ENCODE data around the gene LBH. TPM values are rescaled to one million over a fixed set of nuclear protein-coding genes. Genes with fewer than 3 reads are reported as not detected.

Gene LBH
- total RNA-seq, 1 experiment from 2014 or later = 23.7 TPM

DNA sequence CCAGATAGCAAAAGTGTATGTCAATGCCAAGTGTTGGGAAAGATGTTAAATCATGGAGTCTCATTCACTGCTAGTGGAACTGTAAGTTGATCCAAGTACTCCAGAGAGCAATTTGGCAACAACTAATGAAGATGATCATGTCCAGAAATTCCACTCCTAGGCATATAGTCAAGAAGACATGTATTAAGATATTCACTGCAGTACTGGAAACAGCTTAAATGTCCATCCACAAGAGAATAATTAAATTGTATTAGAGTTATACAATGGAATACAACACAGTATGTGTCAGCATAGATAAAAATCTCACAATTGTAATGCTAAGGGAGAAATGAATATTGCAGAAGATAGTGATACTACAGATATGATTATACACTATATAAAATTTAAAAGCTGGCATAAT is 15.2 kb upstream of the LBH start:
- no peak for DNase-seq (ENCODE audit: low spot score)

DNA sequence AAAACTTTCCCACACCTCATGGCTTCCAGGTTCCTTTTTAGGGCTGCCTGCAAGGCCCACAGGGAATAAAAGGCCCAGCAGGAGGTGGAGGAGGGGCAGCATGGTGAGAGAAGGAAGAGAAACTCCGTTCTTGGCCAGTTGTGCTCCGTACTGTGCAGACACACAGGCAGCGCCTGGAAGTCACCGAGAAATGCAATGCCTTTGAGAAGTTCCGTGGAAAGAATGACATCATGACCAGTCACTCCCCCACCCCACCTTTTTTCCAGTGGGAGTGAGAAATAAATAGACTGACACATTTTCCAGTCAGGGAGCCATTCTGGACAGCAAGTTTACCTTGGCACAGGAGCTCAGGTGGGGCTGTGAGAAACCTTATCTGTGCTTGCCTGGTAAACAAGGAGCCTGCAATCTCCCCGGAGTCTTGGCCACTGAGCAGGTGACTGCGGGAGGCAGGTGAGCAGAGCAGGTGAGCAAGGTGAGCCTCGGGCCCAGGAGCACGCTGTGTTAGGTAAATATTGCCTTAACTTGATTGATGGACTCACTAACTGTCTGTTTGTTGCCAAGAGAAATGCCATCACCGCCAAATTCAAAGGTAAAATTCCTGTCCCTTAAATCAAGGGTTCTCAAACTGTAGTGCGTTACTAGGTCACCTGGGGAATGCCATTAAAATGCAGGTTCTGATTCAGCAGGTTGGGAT is 13.5 kb upstream of the LBH start:
- DNase-seq (ENCODE audit: low spot score) = no peak

DNA sequence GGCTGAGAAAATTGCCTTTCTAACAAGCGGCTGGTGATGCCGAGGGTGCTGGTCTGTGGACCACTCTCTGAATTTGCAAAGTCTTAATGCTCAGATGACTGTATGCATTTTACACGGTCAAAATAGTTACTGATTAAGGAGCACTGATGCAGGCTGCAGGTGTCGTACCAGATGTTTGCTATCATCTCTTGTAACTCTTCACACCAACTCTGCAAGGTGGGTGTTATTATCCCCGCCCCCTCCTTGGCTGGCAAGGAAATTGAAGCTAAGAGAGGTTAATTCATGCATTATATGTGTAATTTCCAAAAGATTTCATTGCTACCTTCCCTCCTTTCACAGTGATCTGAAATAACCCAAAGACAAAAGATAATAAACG is 13.0 kb upstream of the LBH start:
- no peak for DNase-seq (ENCODE audit: low spot score)

DNA sequence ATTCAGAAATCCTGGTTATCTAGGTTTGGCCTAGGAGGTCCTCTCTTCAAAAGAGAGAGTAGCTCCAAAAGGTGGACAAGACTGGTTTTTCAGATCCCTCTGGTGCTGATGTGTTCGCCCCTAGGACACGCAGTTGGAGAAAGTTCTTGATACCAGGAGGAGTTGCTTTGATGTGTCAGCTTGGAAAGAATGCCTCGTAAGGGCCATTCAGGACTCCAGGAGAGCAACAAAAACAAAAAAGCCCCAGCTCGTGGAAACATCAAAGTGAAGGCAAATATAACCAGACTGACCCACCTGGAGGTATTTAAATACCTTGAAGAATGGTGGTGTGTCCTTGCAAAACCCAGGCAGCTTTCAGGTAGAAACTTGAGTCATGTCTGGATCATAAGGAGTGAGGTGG is 12.5 kb upstream of the LBH start:
- DNase-seq (ENCODE audit: low spot score) = no peak

DNA sequence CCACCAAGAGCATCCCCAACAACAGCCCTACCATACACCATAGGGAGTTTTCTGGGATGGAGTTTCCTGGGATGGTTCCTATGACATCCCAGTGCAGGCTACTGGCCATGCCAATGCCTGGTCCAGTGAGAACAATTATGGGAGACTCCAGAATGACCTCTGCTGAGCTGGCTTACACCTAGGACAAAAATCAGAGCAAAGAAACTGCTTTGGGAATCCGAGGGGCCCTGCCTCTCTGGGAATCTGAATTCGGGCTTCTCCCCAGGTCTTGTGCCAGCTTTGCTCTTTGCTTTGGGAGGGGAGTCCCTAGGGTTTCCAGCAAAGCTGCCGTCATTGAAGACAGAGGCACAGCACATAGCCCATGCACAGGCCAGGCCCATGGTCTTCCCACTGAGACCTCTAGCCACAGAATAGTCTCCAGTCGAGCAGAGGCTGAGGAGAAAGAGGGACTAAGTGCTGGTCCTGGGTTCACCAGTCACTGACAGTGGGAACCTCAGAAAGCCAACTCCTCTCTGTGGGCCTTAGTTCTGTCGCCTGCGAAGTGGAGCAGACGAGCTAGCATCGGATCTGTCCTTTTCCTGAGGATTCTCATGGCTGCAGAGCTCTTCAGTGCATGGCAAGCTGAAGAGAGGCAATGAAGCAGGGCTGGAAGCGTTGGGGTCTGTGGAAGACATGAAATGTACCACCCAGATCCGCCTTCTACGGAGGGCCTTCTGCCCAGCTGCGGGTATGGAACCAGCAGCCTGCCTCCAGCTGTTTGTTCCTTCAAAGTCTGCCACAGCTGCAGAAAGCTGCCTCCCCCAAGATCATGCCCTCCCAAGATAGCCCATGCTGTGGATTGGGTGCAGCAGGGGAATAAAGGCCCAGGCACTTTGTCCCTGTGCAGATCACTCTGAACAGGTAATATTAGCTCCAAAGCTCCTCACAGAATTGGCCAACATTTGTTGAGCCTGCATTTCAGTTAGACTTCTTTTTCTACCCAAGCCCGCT is 11.2 kb upstream of the LBH start:
- DNase-seq (ENCODE audit: low spot score) = no peak

DNA sequence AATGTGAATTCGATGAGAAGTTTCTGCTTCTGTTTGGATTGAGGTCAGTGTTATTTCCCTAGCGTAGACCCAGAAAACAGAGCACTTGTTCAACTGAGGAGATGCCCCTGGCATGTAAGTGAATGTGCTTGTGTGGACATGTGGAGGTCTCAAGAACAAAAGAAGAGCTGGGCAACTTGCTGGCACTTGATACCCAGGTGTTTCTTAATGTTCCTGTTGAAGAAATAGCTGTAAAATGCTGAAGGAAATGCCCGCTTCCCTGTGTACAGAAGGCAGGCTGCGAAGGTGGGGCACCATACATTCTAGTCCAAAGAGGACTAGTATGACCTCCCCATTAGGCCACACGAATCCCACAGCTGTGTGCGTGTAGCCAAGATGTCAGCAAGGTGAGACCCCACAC is 9.8 kb upstream of the LBH start:
- DNase-seq (ENCODE audit: low spot score) = no peak

DNA sequence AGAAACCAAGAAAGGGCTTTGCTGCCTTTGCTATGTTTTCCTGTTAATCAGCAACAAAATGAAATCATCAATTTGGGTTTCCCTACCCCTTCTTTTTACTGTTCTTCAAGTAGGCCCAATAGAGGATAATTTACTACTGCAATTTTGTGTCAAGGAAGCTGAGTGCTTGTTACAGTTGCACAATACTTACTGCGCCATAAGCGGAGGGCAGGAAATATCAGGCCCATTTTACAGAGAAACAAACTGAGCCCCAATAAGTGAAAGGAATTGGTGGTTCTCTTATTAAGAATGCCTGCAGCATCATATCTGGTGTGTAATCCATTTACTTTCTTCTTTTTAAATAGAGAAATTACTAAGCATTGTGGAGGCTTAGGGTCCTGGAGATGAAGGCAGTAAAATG is 9.3 kb upstream of the LBH start:
- no peak for DNase-seq (ENCODE audit: low spot score)

DNA sequence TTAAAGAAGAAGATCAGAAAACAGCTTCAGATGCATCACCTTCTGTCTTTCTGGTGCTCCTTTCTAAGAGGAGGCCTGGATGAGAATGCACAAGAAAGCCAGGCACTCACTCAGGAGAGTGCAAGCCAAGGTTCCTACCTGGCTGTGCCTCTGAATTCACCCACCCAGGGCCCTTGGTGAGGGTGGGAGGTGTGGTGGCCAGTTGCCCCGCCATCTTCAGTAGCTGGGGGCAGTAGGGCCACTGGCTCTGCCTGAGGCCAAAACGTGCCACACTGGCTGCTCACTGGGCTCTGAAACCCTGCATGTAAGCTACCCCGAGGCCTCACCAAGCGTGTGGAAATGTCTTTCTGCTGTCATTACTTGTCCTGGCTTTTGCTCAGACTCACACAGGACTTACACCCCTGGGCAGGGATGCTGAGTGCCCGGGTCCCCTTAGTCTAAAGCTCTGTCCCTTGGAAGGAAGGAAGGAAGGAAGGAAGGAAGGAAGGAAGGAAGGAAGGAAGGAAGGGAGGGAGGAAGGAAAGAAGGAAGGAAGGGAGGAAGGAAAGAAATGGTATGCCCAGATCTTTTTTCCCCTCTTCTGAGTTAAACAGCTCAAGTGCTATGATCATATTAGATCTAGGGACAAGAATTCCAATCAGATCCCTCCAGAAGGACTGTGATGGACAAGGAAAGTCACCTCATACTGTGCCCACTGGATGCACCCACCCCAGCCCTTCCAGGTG is 8.5 kb upstream of the LBH start:
- no peak for DNase-seq (ENCODE audit: low spot score)

DNA sequence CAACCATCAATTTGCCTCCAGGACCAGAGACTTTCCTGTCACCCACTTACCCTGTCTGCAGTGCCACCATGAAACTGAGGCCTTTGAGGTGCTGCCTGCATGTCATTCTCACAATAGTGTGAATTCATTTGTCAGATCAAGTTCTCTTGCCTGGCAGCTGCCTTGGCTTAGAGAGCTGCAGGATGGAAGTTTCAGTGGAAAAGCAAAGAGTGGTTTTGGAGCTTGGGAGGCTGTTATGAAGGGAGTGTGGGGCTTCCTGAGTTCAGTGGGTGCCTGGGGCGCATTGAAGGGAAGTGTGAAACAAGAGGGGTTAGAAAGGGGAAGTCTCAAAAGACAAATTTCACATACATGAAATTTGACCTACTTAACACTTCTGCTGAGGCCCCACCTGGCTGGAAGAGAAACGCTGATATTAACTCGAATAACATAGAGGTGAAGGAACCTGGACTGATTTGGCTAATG is 7.9 kb upstream of the LBH start:
- no peak for DNase-seq (ENCODE audit: low spot score)

DNA sequence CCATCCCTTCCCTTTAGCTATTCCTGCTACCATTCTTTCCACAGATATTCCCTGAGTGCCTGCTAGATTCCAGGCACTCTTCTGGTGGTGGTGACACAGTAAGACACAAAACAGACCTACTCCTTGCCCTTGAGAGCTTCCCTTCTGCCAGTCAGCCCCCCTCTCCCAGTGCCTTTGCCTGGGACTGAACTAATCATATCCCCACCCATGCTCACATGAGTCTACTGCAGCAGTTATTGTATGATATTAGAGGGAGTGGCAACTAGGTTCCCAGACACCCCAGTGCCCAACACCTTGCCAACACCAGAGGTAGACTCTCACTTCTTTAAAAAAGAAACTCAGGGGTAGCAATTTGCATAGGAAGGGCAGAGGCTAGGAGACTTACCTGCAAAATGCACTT is 7.2 kb upstream of the LBH start:
- DNase-seq (ENCODE audit: low spot score) = no peak

DNA sequence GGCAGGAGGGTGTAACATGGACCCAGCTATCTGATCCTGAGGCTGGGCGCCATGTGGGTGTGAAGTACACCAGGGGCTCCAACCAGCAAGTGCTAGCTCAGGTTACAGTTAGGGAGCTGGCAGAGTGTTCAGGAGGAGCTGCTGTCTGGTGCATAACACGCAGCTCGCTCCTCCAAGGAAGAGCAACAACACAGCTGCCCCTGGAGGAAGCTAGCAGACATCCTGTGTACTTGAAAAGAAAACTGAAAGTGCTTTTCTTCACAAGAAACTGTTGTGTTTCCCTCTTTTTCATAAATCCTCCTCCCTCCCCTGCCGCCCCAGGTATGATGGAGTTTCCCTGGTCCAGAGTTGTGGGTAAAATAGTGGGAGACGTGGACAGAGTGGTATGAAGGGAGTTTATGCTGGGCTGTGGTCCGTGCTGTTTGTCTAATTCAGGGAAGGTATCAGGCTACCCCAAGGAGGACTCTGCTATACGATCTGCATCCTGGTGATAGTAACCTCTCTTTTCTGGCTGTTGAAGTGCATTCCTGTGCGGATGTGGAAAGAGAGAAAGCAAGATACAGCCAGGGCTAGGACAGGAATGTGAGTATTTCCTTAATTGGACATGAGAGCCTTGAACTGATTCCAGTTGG is 6.1 kb upstream of the LBH start:
- peak; percentile 73 for DNase-seq (ENCODE audit: low spot score)

DNA sequence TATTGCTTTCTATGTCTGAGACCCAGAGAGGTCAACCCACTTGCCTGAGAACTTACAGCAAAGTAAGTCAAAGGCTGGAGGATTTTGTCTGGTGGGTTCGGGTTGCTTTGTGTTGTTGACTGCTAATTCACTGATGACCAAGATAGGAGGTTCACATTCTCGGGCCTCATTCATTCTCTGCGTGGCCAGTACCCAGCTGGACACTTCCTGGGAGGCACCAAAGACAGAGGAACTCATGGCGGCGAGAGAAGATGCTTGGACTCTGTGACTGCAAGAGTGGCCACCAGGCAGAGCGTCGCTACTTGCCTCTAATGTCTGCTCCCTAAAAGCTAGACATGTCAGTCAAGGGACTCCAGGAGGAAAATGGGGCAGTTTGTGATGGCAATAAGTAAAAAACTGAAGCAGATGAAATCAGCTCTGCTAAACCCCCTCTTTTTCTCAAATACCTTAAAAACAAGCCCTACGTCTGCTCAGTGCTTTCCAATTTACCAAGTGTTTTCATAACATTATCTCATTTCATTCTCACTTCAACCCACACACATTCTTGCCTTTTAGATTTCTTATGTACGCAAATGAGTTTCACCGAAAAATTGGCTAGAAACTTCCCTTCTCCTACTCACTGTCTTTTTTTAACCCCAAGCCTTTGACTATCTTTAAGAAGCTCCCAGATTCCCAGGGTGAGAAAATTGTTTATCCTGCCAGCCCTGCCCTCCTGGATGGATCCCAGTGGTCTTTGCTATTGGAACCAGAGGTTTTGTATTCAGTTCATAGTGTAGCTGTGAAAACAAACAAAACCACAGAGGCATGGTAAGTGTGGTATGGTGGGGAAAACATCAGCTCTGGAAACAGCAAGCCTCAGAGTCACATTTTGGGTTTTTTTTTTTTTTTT is 4.9 kb upstream of the LBH start:
- DNase-seq (ENCODE audit: low spot score) = no peak

DNA sequence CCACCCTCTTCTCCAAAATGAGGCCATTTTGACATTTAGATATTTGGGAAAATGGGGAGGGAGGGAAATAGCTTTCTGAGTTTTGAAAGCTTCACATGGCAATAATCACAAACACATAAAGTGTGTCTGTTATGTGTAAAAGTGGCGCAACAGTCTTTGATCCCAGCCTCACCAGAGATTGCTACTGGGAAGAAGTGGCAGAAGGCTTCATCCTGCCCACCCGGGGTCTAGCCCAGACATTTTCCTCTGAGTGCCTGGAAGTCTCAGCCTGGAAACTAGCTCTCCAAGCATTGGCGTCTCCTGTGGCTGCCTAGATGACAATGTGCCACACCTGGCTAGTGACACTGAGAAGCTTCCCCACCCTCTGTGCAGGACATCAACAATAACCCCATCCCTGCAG is 1.7 kb upstream of the LBH start:
- no peak for DNase-seq (ENCODE audit: low spot score)

DNA sequence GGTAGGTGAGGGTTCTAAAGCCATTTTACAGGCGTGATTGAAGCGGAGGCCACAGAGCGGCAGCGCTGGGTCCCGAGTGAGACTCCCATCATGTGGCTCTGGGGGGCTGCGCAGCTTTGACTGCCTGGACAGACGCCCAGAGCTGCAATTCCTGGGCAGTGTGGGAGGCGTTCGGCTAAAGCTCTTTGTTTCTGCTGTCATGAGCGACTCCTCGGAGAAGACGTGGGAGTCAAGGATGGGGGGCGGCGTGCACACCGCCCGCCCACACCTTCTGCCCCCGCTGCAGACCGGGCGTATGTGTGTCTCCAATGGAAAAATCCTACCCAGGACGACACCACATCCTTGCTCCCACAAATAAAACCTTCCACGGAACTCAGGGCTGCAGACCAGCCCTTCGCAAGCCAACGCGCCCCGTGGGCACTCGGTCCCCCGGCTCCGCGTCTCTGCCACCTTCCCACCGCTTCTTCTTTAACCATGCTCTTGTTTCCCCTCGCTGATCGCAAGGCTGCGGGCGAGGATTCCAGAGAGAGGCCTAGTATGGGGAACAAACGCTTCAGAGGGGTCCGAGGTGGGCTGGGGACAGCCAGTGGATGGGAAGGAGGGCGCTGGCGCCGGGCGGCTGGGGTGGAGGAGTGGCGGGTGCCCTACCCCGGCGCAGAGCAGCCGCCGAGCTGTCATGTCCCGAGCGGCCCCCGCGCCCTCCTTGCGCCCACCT is 680 bp upstream of the LBH start:
- DNase-seq (ENCODE audit: low spot score) = no peak

DNA sequence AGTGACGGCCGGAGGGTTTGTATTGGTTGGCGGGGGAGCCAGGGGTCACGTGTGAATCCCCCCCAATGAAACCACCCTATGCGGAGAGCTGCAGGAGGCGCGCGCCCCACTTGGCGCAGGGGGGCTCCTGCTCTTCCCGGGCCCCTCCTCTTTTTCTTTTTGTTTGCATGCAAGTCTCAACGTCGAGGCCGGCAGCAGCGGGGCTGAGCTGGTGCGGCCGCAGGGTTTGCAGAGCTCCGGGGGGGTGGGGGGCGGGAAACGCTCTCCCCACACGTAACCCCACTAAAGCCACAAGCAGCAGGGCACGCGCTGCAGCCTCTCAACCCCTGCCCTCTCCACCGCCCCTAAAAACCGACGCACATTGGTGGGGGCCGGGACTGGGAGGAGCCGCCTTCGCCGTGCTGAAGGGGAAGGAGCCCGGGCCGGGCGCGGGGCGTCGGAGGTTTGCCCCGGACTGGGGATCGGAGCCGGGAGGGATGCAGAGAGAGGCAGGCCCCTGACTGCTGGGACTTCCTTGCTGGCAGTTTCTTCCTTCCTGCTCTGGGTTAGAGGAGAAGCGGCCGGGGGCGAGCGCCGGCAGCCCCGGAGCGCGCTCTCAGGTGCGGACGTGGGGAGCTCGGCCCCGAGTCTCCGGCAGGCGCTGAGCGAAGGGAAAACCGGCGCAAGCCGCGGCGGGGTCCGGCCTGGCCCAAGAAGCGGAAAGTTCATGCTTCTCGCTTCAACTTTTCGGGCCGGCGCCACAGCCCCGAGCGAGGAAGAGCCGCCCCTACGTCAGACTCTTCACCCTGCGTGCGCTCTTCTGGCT is 864 bp downstream of the LBH start:
- DNase-seq (ENCODE audit: low spot score) = no peak

DNA sequence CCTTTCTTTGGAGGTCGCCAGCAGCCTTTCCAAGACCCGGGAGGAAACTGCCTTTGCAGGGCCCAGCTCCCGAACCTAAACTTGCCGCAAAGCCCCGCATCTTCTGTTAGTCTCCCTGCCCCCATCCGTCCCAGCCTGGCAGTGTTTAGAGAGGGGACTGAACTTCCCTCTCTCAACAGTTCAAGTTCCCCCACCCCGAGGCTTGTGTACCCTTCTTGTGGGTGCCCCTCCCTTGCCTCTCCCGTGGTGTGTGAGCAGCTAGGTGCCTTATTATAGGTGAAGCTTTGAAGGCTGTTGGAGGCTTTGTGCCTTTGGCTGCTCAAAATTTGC is 1.4 kb downstream of the LBH start:
- DNase-seq (ENCODE audit: low spot score) = no peak

DNA sequence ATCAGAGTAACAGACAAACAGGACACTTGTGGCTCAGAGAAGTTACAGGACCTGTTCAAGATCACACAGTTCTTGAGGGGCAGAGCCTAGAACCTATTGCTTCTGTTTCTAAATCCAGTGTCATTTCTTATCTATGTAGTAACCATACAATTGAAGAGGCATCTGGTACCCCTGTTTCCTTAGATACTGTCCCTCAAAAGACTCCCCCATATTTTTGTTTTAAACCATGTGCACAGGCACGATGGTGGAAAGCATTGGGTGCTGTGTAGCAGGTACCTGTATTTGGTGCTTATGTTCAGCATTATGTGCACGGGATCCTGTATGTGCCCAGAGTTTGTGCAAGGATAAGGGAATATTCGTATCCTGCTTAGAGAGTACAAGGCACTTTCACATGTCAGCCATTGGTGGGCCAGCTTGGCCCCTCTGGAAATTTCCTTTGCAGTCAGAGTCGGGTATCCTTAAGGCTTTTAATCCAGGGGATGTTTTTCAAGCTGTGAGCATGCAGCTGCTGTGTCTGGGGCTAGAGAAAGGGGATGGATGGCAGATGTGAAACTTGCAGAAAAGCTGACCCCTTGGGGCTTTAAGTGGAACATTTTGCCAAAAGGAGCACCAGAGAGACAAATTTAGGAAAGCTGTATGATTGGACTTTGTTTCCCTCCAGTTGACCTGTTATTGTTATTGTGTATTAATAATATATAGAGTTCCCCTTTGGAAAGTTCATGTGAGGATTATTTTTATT is 2.1 kb downstream of the LBH start:
- DNase-seq (ENCODE audit: low spot score) = no peak

DNA sequence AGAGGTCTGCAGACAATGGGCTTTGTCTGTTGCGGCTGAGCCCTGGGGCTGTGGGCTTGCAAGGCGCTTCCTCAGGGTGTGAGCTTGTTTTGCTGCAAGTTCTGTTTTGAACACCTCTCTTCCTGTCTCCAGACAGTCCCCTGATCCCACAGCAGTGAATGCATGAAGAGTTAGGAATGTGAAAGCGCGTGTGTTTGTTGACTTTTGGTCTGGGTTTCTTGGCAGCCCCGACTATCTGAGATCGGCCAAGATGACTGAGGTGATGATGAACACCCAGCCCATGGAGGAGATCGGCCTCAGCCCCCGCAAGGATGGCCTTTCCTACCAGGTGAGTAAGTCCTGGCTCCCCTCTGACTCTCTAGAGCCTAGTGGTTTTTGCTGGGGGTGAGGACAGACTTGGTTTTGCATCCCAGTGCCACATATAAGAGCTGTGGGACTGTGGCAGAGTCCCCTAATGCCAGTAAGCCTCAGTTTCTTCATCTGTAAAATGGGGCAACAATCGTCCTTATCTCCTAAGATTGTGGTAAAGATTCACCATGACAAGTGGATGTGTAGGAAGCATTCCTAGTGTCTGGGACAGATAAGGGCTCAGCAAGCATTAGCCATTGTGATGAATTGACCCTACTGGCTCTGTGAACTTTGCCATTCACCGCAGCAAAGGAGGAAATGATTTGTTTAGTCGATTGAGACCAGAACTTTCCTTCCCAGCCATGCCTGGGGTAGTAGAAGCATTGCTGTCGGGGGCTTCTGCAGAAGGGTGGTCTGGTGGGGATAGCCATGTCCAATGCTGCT is 3.0 kb downstream of the LBH start:
- peak; percentile 65 for DNase-seq (ENCODE audit: low spot score)

Measured in H4 (cell line).